Left ventricle myocardium superior (tissue), 1 donor: ENCODE data around the gene LRRC75A. TPM values are rescaled to one million over a fixed set of nuclear protein-coding genes. Genes with fewer than 3 reads are reported as not detected.

Experiments used
- ATAC-seq: fragments of 200-7000 bp; cut with Tn5 transposase; one replicate; pipeline ENCODE4 v1.9.1; 2020; ENCODE audit warnings: mild to moderate bottlenecking, moderate library complexity
- DNase-seq: peaks from one replicate; pipeline ENCODE4 v3.0.0-alpha.2; 2020
- intact Hi-C: fragments of 100-400 bp; cut with micrococcal nuclease; formaldehyde crosslinking; loops from one replicate; pipeline ENCODE4 v1.11.0; 2022
- total RNA-seq: library from RNA; stranded (reverse); fragmentation: NEBNext Ultra II Directional; extraction: Animal tissue kit (Norgen Biotek cat#: 25700); gene quantifications from one replicate; pipeline ENCODE4 v1.2.1, GENCODE V29; 2021
- donor health status: DM: no; HTN: yes; CAD: no; lungs with severe emphysema.

LRRC75A gene
- total RNA-seq, 1 donor from 2014 or later = 0.47 TPM

GRCh38 chr17:16477255-16477654 lies 14.7 kb downstream of the LRRC75A start:
- intact Hi-C loops = no loop called here
- ATAC-seq = peak; percentile 94
- DNase-seq = peak; percentile 47

- ATAC-seq = no peak
- intact Hi-C loops = no loop called here
- no peak for DNase-seq
Observed at GRCh38 chr17:16475179-16475704, 16.8 kb downstream of the LRRC75A start.

GRCh38 chr17:16474012-16474725 lies 17.8 kb downstream of the LRRC75A start:
- DNase-seq (no peak), ATAC-seq (no peak)
- intact Hi-C loops = no loop called here

- DNase-seq (no peak), ATAC-seq (no peak)
- intact Hi-C loops = no loop called here
Observed at GRCh38 chr17:16473044-16474011, 18.7 kb downstream of the LRRC75A start.

- intact Hi-C loops = no loop called here
- no peak for DNase-seq
- ATAC-seq = no peak
Observed at GRCh38 chr17:16472539-16472938, 19.5 kb downstream of the LRRC75A start.

GRCh38 chr17:16471295-16471694 lies 20.7 kb downstream of the LRRC75A start:
- no peak for ATAC-seq
- DNase-seq = no peak
- intact Hi-C loops = no loop called here

- no peak for DNase-seq
- ATAC-seq = peak; percentile 67
Observed at GRCh38 chr17:16470265-16470664, 21.7 kb downstream of the LRRC75A start.

GRCh38 chr17:16468428-16468992 lies 23.5 kb downstream of the LRRC75A start:
- intact Hi-C loops = no loop called here
- DNase-seq (no peak), ATAC-seq (no peak)

More at GRCh38 chr17:16470265-16470664, 21.7 kb downstream of the LRRC75A start:
- intact Hi-C loops = no loop called here

- DNase-seq = no peak
- ATAC-seq = no peak
- intact Hi-C loops = no loop called here
Observed at GRCh38 chr17:16467886-16468285, 24.1 kb downstream of the LRRC75A start.

GRCh38 chr17:16467044-16467443 lies 24.9 kb downstream of the LRRC75A start:
- intact Hi-C loops = no loop called here

GRCh38 chr17:16466407-16466806 lies 25.6 kb downstream of the LRRC75A start:
- DNase-seq = no peak
- ATAC-seq = no peak
- intact Hi-C loops = no loop called here

More at GRCh38 chr17:16467044-16467443, 24.9 kb downstream of the LRRC75A start:
- DNase-seq = no peak
- ATAC-seq = no peak

- intact Hi-C loops = no loop called here
- ATAC-seq (peak; percentile 46), DNase-seq (no peak)
Observed at GRCh38 chr17:16465861-16466338, 26.1 kb downstream of the LRRC75A start.

- ATAC-seq (no peak), DNase-seq (no peak)
- intact Hi-C loops = no loop called here
Observed at GRCh38 chr17:16465052-16465312, 27.0 kb downstream of the LRRC75A start.

GRCh38 chr17:16464303-16465051 lies 27.5 kb downstream of the LRRC75A start:
- intact Hi-C loops = no loop called here
- DNase-seq (no peak), ATAC-seq (no peak)

GRCh38 chr17:16463358-16464302 lies 28.4 kb downstream of the LRRC75A start:
- ATAC-seq = peak; percentile 89
- DNase-seq = peak; percentile 76
- intact Hi-C loops = no loop called here

- intact Hi-C loops = no loop called here
- DNase-seq (no peak), ATAC-seq (no peak)
Observed at GRCh38 chr17:16462070-16462864, 29.7 kb downstream of the LRRC75A start.

GRCh38 chr17:16461606-16461866 lies 30.5 kb downstream of the LRRC75A start:
- intact Hi-C loops = no loop called here
- DNase-seq (no peak), ATAC-seq (no peak)
